GM18873 (cell line): ENCODE results near the gene KCNAB3.

ENCODE experiments used
- ATAC-seq: cut with Tn5 transposase; IDR thresholded peaks from one replicate; pipeline ENCODE4 v1.9.1; 2021; ENCODE audit warnings: mild to moderate bottlenecking, moderate library complexity, moderate number of reproducible peaks; ENCODE audit not compliant: unreplicated experiment, low FRiP score

KCNAB3 gene

DNA sequence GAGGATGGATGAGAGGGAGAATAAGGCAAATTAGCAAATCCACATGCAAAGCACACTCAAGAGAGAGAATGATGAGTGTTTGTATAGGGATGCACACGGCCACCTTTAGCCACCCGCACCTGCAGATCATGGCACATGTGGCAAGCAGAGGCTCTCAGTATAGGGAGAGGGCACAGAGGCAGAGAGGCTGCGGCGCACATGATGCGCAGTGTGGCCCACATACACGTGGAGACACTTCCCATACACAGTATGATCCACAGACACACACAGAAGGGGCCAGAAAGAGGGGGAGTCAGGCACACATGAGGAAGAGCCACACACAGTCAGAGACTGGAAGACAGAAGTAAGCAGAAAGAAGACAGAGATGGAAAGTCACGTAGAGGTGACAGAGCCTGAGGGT is 47.6 kb downstream of the KCNAB3 start:
- no peak for ATAC-seq

DNA sequence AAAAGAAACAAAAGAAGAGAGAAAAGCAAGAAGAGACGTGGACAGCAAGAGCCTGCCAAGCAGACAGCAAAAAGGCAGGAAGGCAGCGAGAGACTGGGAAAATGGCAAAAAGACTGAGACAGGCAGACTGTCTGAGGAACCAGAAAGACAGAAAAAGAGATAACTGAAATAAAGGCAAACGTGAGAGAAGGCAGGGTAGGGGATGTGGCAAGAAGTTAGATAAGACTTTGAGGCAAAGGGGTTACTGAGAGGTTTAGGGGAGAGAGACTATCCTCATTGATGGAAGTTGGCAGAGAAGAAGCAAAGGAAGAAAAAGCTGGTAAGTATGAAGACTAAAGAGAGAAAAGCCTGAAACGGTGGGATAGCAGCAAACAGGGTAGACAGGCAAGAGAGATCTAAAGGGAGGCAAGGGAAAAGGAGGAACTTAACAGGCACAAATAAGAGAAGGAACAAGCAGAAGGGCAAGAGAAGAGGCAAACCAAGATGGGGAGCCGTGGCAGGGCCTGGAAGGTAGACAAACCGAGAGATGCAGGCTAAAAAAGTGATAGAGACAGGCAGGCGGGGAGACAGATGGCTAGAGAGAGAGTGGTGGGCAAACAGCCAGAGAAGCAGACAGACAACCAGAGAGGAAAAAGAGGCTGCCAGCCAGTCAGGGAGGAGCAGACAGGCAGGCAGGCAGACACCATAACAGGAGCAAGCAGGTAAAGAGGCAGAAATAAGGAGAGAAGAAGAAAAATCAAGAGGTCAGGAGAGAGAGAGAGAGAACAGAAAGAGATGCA is 48.2 kb downstream of the KCNAB3 start:
- ATAC-seq: no peak

DNA sequence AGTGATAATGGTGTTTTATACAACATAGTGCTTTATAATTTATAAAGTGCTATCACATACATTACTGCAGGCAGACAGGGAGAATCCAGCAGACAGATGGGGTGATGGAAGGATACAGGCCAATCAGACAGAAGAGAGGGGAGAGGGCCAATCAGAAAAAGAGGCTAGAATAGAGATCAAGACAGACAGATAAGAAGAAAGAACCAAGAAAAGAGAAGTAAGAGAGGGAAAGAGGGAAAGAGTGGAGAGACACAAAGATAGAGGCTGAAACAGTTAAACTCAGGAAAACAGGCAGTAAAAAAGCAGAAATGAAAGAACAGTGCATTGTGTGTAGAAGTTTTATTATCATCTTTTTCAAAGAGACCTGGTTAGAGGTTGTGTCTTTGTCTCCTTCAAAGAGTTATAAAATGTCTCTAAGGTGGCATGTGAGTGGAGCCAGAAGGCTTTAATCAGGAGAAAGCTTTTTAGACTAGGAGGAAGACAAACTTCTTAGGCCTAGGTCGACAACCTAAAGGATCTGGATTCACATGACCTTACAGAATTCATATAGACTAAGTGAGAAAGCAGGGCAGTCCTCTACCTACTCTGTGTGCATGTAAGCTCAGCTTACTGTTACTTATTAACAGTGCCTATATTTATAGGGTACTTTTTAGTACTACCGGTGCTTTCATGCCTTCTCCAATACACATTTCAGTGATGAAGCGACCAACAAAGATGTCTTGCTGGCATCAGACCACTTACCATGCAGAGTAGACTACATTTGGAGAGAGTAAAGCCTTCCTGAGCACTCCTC is 49.4 kb downstream of the KCNAB3 start:
- no peak for ATAC-seq

DNA sequence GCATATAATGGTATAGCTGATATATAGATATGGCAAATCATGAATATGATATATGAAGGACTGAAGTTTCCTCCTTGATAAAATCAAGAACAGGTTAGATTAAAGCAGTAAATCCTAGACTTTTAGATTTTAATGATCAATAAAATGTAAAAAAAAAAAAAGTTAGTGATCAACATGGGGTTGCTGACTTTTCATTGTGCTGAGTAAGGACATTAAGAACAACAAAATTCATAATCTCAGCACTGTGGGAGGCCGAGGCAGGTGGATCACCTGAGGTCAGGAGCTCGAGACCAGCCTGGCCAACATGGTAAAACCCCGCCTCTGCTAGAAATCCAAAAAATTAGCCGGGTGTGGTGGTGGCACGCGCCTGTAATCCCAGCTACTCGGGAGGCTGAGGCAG is 51.4 kb downstream of the KCNAB3 start:
- ATAC-seq: no peak

DNA sequence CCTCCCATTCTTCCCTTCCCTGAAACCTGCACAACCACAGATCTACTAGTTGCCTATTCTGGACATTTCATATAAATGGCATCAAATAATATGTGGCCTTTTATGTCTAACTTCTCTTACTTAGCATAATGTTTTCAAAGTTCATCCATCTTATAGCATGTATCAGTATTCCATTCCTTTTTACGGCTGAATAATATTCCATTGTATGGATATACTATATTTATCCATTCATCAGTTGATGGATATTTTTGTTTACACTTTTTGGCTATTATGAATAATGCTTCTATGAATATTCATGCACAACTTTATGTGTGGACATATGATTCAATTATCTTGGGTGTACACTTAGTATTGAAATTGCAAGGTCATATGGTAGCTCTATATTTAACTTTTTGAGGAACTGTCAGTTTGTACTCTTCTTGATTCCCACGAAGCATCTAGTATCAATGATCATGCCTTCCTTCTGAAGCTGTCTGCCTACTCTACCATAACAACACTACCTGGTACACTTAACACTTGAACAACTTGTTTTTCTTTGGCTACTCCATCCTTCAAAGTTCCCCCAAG is 53.8 kb downstream of the KCNAB3 start:
- no peak for ATAC-seq

DNA sequence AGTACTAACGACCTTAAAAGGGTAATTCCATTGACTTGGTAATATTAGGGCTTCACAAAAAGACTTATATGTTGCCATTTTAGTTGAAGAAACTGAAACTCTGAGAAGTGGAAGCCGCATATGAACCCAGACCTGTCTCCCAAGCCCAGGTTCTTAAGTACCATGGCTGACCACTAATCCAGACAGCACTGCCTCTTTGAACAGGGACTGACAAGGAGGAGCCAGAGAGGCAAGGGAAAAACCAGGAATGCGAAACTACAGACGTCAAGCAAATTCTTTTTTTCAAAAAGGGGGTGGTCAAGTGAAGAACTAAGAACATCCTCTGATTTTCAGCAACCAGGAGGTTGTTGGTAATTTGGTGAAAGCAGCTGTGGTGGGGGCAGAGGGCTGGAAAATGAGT is 56.6 kb downstream of the KCNAB3 start:
- ATAC-seq: no peak
